ENCODE measurements around the gene CPEB4.
A peak's percentile ranks its signal among the peaks of the same experiment; 100 is the strongest.

Gene CPEB4

DNA sequence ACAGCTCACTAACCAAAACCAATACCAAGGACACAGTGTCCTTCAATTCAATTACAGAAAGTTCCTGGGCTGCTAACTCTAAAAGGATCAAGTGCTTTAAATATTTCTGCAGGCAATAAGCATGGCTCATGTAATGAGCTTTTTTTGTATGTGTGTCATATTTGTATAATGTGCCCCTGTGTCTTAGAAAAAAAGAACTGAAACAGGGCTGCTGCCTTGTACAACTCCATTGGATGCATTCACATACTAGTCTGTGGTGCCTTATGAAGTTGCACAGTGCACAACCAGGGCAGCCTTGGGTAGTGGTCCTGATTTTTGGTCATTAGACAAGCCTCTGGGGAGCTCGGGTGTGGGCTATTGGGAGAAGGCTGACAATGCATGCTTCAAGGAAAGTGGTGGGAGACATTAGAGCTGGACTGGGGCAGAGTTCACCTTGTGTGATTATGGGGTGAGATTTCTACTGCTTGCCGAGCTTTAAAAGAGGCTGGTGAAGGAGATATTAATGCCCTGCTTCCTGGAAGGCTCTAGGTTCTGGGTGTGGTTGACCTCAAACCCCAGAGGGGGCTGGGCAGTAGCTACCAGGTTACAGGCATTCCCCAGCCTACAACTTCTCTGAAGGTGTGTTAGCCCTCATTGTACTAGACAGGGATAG, 3.6 kb upstream of the CPEB4 start:
- DNase-seq (ENCODE audit: low read depth, low spot score) = peak; percentile 11

DNA sequence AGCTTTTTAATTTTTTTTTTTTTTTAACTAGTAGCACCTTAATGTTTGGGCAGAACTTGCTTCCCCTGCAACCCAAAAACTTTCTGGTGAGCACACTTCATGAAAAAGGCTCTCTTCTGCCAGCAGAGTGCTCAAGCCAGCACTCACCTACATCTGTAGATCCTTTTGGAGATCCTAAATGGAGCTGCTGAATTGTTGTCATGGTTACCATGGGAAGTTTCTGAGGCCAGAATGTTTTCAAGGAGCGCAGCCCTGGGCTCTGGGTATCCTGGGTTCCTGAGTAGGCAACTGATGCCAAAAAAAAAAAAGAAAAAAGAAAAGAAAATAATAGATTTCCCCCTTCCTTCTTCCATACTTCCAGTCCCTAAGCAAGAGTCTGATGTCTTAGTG, 3.1 kb upstream of the CPEB4 start:
- no peak for DNase-seq (ENCODE audit: low read depth, low spot score)

DNA sequence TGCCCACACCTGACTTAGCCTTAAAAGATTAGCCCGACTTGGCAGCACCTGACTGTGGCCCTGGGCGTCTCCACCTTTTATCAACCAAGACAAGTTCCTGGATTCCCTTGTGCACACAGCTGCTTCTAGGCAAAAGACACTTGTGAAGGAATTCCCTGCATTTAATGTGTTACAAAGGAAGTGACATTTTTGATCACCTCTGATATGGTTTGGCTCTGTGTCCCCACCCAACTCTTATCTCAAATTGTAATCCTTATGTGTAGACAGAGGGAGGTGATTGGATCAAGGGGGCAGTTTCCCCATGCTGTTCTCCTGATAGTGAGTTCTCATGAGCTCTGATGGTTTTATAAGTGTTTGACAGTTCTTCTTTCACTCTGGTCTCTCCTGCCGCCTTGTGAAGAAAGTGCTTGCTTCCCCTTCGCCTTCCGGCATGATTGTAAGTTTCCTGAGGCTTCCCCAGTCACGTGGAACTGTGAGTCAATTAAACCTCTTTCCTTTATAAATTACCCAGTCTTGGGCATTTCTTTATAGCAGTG, 2.6 kb upstream of the CPEB4 start:
- no peak for DNase-seq (ENCODE audit: low read depth, low spot score)

DNA sequence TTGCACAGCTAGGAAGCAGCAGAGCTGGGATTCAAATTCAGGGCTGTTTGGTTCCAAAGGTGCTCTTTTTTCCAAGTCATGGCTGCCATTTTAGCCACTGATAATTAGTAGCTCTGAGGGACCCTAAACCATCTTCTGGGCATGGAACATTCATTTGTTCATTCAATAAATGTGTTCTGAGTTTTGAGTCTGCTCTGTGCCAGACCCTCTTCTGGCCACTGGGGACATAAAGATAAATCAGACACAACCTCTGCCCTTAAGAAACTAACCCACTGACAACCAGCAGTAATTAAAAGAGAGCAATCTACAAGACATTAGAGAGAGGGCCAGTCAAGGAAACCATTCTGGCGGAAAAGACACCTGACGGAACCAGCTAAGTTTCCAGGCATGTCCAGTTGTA, 2.0 kb upstream of the CPEB4 start:
- no peak for DNase-seq (ENCODE audit: low read depth, low spot score)

DNA sequence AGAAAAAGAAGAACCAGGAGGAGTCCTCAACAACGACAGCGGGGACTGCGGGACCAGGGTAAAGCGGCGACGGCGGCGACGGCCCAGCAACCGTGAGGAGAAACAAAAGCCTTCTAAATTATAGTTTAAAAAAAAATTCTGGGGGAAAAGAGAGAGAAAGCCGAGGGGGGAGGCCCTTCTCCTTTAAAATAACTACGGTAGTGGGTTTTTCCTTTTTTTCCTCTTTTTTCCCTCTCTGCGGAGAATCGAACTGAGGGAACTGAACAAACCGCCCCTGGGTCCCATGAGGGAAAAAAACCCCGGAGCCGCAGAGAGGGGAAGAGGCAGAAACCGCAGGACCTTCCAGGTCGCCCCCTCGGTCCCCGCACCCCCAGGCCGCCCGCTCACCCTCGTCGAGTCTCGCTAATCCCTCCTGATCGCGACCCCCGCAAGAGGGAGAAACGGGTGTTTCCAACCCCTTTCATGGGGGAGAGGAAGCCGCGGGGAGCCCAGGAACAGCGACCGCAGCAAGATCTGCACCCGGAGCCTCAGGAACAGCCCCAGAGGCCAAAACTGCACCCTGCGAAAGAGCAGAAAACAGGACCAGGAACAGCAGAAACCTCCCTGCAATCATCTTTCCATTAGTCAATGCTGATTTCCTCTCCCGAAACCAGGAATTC, 453 bp downstream of the CPEB4 start:
- DNase-seq (ENCODE audit: low read depth, low spot score) = no peak

DNA sequence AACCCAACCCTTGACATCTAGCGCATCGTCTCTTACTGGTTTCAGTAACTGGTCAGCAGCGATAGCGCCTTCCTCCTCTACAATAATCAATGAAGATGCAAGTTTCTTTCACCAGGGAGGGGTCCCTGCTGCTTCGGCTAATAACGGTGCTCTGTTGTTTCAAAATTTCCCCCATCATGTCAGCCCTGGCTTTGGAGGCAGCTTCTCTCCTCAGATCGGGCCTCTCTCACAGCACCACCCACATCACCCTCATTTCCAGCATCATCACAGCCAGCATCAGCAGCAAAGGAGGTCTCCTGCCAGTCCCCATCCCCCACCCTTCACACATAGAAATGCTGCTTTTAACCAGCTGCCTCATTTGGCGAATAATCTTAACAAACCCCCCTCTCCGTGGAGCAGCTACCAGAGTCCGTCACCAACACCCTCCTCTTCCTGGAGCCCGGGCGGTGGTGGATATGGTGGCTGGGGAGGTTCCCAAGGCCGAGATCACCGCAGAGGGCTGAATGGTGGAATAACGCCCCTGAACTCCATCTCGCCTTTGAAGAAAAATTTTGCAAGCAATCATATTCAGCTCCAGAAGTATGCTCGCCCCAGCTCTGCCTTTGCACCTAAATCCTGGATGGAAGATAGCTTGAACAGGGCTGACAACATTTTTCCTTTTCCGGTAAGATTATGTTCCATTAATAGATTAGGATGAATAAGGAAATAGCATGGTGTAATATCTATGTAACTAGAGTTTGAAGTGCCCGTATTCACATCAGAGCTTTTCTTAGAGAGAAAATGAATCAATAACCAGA, 2.2 kb downstream of the CPEB4 start:
- DNase-seq (ENCODE audit: low read depth, low spot score) = no peak

DNA sequence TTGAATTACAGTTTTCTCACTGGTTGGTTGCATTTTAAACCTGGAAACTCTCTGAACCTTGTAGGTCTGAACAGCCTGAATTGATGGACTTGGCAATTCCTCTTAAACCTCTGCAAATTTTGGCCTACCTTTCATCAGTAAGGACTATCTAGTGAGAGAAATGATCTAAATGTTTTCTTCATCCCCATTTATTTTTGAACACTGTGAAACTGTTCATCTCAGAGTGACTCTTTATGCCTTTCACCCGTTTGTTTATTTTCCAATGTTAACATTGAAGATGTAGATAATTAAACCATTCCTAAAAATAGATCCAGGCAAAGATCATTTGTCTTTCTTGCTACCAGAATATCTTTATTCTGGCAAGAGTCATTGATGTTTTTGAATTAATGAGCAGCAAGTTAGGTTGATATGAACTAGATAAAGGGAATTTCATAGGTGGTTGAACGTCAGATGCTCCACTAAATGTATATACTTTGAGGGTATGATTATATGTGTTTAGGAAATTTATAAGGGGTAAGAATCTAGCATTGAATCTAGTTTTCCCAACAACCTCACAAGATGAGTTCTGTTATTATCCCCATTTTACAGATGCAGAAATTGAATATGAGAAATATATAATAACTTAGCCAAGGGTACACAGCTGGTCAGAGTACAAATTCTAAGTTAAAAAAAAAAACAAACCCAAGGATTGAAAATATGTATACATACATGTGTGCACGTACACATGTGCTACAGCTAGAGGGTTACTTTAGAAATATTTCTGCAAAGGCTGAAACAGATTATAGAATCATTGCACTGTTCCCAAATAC, 3.4 kb downstream of the CPEB4 start:
- DNase-seq (ENCODE audit: low read depth, low spot score) = no peak

DNA sequence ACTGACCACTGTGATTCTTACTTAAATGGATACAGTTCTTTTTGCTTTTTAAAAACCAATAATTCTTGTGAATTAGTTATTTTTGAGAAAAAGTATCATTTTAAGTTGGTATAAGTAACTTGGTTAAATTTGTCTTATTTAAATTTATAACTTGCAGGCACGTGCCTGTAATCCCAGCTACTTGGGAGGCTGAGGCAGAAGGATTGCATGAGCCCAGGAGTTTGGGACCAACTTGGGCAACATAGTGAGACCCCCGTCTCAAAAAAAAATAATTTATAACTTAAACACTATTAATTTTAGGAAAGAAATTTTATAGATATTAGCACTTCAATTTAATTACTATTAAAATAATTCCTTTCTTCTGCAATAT, 5.0 kb downstream of the CPEB4 start:
- no peak for DNase-seq (ENCODE audit: low read depth, low spot score)

DNA sequence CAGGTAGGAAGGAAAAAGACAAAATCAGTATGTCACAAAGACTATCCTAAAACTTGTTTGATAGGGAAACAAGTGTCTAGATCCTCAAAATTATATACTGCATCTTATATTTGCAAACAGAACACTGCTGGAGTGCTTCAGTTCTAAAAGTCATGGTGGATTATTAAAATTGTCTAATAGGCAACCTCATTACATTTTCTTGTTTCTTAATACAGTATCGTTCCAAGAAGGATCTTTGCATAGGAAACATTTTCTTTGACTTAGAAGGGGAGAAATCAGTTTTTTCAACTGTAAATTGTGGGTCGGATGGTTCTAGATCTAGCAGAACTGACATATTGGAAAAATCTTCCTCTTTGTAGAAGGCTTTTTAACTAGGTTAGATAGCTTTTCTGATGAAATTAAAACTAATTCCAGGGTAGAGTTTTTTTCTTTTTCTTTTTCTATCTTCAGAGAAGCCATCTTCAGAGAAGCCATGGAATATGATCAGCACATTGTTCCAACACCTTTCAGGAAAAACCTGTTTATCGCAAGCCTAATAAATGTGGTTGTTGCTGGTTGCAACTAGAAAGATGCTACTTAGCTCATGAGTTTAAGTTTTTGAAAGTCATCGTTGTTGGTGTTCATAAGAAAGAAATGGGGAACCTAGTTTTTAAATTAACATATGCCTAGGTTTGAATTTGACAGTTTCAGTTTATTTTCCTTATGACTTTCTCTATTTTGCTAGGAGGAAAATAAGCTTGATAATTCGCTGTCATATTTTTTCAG, 7.4 kb downstream of the CPEB4 start:
- DNase-seq (ENCODE audit: low read depth, low spot score) = no peak

DNA sequence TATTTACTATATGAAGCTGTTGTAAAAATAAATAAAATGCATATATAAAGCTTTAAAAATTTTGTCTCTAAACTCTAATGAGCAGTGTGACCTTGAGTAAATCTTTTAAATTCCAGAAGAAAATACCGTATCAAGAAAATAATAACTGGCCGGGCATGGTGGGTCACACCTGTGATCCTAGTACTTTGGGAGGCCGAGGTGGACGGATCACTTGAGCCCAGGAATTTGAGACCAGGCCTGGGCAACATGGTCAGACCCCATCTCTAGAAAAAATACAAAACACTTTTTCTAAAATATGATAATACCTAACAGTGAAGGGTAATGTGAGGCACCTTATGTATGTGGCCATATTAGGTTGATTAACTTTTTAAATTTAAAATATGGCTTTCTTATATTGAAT, 8.5 kb downstream of the CPEB4 start:
- no peak for DNase-seq (ENCODE audit: low read depth, low spot score)

DNA sequence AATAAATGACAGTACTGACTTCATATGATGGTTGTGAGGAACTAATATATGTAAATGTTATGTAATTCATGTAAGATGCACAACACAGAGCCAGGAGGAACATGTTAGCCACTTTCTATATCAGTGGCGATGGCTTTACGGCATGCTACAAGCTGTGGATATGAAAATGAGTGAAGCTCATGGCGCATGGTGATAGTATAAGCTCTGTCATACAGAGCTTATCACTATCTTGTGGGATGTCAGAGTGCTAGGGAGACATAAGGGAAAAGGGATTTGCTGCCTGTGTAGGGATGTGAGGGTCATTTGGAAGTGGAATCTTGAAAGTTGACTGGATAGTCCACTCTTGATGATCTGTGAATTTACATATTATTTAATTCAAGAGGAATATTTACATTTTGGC, 13.6 kb downstream of the CPEB4 start:
- no peak for DNase-seq (ENCODE audit: low read depth, low spot score)

DNA sequence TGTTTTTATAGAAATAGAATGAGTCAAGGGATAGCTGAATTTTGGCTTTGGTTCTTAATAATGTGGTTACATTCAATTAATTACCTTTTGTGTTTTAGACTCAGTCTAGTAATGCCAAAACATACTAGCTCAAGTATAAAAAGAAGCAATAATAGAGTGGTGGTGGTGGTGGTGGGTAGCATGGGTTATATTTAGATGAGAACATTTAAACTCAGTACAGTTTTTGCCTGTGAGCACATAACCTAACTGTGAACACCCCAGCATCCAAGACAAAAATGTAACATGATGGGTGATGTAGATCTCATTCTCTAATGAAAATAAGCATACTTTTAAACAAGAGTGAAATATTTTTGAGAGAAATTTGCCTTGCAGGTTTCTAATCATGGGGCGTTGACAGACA, 14.2 kb downstream of the CPEB4 start:
- no peak for DNase-seq (ENCODE audit: low read depth, low spot score)

DNA sequence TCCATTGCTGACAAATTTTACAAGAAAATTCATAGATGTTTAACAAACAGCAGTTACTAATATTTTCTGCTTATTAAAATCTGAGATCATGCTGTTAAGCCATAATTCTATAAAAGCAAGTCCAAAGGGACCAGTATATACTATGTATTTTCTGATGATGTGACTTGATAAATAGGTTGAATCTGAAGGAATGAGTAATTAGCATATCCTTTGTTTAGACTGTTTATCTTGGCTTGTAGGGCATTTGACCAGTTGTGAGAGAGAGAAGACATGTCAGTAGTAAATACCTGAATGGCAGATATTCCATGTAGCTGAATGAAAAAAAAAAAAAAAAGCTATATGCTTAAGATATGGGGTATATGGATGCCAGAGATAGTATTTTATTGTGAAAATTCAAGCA, 14.6 kb downstream of the CPEB4 start:
- no peak for DNase-seq (ENCODE audit: low read depth, low spot score)

DNA sequence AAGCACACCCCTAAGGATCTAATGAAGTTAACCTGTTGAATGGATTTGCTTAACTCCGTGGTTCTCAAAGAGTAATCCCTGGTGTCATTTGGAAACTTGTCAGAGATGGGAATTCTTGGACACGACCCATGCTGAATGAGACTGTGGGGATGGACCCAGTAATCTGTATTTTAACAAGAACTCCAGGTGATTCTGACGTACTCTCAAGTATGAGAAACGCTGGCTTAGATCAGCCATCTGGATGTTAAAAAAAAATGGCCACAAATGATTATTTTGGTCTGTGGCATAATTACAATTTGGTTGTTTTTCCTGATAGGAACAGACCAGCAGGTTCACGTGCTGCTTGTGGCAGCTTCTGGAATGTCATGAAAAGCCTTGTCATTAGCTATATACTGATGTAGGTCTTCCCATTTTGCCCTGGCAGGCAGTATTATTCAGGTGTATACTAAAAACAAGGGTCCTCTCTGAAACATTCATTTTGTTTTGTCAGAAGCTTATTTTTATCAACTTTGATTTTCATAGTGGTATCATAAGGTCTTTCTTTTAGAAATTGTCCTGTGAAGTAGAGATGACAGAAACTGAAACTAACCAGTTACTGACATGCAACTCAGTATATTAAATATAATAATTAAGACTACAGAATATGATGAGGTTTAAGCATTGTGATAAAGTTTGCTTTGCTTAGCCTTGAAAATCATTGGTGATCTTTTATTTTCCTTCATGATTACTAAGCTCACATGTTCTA, 15.4 kb downstream of the CPEB4 start:
- no peak for DNase-seq (ENCODE audit: low read depth, low spot score)

DNA sequence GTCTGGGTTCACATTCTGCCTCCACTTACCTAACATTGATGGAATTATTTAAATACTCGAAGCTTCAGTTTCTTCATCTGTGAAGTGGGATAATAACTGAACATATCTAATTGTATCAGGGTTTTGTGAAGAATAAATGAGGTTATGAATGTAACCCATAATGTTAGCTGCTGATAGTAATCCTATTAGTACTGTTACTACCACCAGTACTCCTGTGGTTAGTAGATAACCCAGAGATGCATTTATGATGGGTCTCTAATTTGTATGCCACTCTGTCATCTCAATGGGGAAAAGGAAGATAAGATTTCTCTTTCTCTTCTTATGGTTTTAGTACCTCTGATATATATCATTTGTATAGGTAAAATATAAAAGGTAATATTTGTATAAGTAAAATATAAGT, 16.0 kb downstream of the CPEB4 start:
- DNase-seq (ENCODE audit: low read depth, low spot score) = no peak

DNA sequence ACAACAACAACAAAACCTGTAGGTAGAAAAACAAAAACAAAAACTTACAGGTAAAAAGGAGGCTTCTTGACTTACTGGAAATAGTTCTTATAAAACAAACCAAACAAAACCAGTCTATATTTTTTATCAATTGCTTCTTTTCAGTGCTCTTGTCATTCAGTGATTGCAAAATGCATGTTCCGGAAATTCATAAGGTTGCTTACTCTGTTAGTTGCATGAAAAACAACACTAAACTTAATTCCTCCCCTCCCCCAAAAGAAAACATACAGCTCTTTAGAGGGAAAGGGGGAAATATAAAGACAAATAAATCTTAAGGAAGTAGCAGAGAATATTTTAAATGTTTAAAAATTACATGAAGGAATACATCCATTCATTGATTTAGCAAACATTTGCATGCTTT, 19.1 kb downstream of the CPEB4 start:
- DNase-seq (ENCODE audit: low read depth, low spot score) = no peak

DNA sequence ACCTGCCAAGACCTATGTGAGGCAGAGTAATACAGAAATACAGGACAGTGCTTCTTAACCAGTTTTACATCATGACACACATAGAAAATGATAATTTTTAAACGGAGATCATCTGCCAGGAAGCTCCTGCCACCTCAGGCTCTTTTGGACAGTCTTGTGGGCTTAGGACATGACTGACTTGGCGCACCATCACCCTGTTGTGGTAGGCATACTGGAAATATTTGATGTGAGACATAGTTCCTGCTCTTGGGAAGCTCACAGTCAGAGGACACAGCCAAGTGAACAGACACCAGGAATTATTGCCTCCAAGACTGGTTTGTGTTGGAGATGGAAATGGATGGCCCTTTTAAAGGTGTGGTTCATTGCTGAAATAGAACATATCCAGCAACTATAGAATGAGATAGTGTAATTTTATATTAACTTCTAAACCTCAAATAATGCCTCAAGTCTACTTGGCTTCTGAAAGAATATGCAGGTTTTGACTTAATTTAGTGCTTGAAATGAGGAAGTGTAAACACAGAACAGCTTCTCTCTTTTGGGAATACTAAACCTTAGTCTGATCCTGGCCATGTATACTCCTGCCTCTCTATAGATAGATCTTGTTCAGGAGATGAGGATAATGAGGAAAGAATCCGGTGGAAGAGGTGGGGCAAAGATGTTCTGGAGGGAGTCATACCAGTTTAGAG, 19.7 kb downstream of the CPEB4 start:
- DNase-seq (ENCODE audit: low read depth, low spot score) = no peak

DNA sequence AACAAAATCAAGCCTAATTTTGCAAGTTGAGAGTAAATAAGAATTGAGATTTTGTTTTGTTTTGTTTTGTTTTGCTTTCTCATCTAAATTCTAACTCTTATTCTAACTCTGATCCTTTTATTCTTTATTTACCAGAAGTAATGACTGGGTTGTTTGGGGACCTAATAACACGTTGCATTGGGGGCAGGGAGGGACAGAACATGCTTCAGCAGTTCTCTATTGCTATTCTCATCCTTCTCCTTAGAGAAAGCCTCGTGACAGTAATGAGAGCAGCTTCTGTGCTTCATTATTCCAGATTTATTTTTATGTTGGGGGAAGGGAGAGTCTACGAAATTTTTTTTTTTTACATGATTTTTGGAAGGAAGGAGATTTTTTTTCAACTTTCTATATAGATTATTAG, 21.1 kb downstream of the CPEB4 start:
- DNase-seq (ENCODE audit: low read depth, low spot score) = no peak

DNA sequence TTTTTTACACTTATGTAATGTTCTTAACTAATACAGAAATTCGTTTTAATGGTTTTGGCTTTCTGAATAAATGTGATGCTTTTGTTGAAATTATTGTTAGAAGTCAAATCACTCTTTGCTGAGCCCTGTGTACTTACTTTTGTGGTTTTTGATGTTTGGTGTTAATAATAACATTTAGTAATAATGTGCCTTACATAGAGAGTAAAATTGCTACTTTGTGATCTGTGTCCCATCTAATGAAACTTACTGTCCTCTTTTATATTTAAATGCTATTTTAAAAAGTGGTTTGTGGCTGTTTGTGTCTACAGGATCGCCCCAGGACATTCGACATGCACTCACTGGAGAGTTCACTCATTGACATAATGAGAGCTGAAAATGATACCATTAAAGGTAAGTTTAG, 22.1 kb downstream of the CPEB4 start:
- DNase-seq (ENCODE audit: low read depth, low spot score) = no peak

DNA sequence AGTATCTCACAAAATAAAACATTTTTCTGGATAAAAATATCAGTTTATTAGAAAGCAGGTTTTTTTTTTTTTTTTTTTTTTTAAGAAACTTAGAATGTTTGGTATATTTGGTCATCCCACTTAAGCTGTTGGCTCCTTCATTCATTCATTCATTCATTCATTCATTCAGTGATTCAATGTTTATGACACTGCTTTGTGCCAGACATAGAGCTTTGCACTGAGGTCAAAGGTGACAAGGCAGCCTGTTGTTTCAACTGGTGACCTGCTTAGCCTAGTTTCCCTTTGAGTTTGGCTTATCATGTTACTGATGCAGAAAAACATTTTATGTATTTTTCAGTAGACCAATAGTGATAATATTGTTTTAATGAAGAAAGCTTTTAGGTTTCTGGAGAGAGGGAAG, 23.5 kb downstream of the CPEB4 start:
- DNase-seq (ENCODE audit: low read depth, low spot score) = no peak

All from activated CD4-positive, CD25-positive, alpha-beta regulatory T cell treated with anti-CD3 and anti-CD28 coated beads, Interleukin-2, amount 50 U/mL, for 16 hours (primary cell).